SKM-1 treated with dmso at 0.1 percent for 144 hours (cell line): ENCODE data around the gene ACER3.
"Not testable (repeated sequence)": the region's sequence is repeated elsewhere in the genome, so short reads cannot be mapped to it uniquely, and the experiment has no call there.

Experiments
- DNase-seq: peaks from one replicate; lab custom pipeline; 2025; ENCODE audit not compliant: unreplicated experiment; lab: John Stamatoyannopoulos, UW

Gene ACER3

DNA sequence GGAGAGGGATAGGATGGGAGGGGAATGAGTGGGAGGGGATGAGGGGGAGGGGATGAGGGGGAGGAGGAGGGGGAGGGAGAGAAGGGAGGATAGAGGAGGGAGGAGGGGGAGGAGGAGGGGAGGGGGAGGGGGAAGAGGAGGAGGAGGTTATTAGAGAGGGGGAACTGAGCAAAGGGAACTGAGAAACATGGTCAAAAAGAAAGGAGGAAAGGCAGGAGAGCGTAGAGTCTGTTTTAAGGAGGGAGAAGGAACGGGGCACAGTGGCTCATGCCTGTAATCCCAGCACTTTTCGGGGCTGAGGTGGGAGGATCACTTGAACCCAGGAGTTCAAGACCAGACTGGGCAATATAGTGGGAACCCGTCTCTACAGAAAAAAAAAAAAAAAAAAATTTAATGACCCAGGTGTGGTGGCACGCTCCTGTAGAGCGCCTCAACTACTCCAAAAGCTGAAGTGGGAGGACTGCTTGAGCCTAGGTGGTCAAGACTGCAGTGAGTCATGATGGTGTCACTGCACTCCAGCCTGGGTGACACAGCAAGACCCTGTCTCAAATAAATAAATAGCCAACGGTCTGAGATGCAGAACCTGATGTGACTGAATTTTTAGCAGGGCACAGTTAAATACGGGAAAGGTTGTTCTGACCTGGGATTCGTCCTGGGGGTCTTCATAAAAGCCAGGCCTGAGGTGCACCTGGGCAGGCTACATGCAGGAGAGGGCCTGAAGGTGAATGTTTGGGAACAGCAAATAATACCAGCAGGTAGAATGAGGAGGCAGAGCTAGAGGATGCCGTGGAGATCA is 177.5 kb downstream of the ACER3 start:
- DNase-seq, result no peak

DNA sequence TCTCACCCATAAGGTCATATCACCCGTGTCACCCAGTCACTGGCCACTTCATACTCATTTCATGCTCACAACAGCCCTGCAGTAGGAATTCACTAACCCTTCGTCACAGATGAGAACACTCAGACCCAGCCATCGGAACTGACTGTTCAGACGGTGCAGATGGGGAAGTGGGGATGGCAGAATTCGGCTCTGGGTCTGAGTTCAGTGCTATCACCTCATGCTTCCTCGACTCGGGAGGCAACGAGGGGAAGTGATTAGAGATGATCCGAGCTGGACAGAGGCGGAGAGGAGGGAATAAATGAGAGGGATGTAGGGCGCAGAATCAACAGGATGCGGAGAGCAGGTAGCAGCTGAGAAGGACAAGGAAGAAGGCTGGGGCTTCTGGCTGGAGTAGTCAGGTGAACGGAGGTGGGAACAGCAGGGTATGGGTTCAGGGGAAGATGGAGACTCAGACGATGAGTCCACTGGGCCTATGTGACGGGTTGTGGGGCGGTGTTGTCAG is 178.2 kb downstream of the ACER3 start:
- DNase-seq, result no peak

DNA sequence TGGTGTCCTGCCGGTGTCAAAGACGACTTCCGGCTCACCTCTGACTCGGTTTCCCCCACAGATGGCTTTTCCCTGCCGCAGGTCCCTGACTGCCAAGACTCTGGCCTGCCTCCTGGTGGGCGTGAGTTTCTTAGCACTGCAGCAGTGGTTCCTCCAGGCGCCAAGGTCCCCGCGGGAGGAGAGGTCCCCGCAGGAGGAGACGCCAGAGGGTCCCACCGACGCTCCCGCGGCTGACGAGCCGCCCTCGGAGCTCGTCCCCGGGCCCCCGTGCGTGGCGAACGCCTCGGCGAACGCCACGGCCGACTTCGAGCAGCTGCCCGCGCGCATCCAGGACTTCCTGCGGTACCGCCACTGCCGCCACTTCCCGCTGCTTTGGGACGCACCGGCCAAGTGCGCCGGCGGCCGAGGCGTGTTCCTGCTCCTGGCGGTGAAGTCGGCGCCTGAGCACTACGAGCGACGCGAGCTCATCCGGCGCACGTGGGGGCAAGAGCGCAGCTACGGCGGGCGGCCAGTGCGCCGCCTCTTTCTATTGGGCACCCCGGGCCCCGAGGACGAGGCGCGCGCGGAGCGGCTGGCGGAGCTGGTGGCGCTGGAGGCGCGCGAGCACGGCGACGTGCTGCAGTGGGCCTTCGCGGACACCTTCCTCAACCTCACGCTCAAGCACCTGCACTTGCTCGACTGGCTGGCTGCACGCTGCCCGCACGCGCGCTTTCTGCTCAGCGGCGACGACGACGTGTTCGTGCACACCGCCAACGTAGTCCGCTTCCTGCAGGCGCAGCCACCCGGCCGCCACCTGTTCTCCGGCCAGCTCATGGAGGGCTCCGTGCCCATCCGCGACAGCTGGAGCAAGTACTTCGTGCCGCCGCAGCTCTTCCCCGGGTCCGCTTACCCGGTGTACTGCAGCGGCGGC is 179.0 kb downstream of the ACER3 start:
- peak; percentile 25 for DNase-seq

DNA sequence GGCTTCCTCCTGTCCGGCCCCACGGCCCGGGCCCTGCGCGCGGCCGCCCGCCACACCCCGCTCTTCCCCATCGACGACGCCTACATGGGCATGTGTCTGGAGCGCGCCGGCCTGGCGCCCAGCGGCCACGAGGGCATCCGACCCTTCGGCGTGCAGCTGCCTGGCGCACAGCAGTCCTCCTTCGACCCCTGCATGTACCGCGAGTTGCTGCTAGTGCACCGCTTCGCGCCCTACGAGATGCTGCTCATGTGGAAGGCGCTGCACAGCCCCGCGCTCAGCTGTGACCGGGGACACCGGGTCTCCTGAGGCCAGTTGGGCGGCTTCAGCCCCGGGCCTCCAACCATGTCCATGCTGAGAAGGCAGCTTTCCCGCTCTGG is 179.7 kb downstream of the ACER3 start:
- no peak for DNase-seq

DNA sequence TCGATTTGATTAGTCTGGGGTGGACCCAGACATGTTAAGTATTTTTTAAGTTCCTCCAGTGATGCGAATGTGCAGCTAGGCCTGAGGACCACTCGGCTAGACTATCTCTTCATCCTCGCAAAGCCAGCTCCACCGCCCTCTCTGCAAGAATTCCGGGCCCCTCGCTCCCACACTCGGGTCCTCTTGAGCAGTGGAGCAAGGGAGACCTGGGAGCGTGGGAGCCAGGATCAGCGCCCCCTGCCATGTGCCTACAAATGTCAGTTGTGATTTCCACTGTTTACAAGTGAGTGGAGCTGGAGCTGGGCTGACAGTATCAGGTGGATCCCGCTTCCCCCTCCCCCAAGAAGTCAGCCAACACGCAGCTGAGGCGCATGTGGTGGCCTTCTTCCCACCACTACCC is 180.2 kb downstream of the ACER3 start:
- no peak for DNase-seq

DNA sequence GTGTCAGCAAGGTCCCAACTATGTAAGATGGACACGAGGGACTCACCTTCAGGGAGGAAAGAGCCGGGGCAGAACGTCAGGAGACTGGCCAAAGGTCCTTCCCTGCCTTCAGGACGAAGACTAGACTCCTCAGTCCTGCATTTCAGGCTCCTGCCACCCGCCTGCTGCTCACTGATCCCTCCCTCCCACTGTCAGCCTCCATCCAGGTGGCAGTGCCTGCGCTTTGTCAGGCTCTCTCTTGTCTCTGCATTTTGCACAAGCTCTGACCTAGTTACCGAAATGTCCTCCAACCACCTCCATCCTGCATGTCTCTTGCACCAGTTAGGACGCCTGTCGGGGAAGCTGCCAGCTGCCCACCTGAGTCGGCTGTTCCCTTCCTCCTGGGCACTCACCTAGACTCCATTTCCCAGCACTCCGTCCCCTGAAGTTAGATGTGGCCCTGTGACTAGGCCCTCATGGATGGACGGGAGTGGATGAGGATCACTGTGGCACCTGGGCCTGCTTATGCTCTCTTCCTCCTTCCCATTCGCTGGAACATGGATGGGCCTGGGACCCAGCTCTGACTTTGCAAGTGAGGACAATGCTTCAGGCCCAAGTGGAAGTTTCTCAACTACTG is 181.5 kb downstream of the ACER3 start:
- no peak for DNase-seq

DNA sequence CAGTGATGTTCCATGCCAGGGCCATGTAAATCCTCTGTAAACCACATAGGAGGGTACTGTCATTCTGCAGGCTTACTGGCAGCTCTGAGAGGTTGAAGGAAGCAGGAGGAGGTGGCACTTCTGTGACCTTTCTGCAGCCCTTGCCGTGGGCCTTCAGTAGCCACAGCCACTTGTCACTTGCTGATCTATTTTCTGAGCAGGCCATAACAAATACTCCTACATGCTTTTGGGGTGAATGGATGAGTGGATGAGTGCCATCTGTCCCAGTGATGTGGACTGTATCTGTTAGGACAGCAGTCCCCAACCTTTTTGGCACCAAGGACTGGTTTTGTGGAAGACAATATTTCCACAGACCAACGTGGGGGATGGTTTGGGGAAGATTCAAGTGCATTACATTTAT is 183.6 kb downstream of the ACER3 start:
- DNase-seq, result no peak

DNA sequence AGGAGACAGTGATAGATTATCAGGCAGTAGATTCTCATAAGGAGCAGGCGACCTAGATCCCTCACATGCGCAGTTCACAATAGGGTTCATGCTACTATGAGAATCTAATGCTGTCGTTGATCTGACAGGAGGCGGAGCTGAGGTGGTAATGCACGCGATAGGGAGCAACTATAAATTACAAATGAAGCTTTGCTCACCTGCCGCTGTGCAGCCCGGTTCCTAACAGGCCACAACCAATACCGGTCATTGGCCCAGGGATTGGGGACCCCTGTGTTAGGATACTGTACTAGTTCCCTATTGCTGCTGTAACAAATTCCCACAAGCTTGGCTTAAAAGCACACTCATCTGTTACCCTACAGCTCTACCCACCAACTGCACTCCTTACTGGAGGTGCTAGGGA is 184.2 kb downstream of the ACER3 start:
- no peak for DNase-seq

DNA sequence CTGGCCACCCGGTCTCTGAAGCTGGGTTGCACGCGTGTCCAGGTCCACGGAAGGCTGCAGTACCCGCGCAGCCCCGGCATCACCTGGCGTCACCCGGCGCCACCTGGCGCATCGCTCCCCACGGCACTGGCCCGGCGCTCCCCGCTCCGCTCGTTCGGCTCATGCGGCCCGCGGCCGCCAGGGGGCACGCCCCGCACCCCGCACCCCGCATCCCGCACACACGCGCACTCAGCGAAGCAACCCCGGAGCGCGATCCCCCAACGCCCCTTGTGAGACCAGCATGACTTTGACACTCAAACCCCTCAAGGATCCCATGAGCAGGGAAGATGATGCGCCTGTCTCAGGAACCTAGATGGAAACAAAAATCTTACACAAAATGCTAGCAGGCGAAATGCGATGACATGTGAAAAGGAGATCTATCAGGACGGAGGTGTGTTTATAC is 185.4 kb downstream of the ACER3 start:
- no peak for DNase-seq

DNA sequence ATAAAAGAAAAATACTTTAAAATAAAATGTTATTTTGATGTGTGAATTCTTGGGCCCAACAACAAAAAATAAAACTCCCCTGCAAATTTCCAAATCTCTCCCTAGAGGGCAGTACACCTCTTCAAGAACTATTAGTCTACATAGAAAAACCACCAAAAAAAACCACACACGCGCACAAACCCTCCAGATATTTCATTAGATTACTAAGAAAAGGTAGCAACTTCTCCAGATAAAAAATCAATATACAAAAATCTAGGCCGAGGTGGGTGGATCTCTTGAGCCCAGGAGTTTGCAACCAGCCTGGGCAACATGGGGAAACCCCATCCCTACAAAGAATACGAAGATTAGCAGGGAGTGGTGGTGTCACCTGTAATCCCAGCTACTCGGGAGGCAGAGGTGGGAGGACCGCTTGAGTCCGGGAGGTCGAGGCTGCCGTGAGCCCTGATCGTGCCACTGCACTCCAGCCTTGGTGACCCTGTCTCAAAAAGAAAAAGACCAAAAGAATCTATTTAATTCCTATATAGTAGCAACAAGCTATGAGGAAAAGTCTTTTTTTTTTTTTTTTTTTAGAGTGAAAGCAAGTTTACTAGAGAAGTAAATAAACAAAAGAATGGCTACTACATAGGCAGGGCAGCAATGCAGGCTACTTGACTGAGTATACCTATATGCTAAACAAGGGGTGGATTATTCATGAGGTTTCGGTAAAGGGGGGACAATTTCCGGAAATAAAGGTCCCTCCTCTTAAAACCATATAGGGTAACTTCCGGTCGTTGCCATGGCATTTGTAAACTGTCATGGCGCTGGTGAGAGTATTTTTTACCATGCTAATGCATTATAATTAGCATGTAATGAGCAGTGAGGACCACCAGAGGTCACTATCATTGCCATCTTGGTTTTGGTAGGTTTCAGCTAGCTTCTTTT is 186.5 kb downstream of the ACER3 start:
- peak; percentile 84 for DNase-seq

DNA sequence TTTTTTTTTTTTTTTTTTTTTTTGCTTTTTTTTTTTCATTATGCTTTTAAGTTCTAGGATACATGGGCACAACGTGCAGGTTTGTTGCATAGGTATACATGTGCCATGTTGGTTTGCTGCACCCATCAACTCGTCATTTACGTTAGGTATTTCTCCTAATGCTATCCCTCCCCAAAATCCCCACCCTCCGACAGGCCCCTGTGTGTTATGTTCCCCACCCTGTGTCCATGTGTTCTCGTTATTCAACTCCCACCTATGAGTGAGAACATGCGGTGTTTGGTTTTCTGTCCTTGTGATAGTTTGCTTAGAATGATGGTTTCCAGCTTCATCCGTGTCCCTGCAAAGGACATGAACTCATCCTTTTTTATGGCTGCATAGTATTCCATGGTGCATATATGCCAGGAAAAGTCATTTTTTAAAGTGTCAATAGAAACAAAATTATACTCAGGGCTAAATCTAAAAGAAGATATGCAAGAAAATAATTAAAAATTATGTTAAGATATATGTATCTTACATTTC is 187.3 kb downstream of the ACER3 start:
- DNase-seq, result not testable (repeated sequence)

DNA sequence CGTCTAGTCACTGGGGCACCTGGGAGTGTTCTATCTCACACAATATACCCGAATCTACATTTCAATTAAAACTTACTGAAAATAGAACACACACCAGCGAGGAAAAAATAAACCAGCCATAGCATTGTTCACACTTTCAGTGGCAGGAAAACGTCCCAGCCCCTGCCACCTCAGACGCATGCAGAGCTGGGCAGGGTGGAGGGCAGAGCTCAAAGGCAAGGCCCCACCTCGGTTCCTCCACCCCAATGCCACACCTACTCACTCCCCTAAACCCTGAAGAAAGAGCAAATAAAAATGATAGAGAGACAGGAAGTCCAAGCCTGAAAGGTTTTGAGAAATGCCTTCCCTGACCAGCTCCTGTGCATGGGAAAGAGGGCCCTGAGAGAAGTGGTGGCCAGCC is 188.3 kb downstream of the ACER3 start:
- no peak for DNase-seq

DNA sequence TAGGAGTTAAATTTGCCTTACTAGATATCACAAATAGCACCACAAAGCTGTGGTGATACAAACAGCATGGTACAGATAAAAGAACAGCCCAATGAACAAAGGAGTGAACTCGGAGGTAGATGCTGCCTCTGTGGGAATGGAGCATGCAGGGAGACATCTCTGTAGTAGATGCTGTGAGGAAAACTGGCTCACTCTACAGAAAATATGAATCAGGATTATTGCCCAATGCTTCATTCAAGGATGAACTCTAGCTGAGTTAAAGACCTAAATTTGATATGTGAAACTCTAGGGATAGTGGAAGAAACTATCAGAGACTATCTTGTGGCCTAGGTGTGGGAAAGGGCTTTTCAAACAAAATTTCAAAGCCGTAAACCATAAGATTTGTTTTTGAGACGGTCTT is 190.8 kb downstream of the ACER3 start:
- no peak for DNase-seq

DNA sequence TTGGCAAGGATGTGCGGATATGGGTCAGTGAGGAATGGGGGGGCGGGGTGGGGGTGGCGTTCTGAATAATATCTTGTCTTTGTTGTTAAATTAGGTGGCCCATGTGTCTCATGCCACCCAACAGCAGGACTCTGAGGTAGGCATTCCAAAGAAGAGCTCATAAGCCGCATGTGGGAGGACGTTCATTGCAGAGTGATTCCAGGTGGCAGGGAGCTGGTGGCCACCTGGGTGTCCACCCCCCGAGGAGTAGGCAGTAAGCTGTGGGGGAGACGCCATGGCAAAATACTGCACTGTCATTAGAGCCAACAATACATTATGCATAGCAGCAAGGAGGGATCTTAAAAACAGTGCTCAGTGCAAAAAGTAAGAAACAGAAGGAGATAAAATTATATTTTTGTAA is 191.8 kb downstream of the ACER3 start:
- no peak for DNase-seq

DNA sequence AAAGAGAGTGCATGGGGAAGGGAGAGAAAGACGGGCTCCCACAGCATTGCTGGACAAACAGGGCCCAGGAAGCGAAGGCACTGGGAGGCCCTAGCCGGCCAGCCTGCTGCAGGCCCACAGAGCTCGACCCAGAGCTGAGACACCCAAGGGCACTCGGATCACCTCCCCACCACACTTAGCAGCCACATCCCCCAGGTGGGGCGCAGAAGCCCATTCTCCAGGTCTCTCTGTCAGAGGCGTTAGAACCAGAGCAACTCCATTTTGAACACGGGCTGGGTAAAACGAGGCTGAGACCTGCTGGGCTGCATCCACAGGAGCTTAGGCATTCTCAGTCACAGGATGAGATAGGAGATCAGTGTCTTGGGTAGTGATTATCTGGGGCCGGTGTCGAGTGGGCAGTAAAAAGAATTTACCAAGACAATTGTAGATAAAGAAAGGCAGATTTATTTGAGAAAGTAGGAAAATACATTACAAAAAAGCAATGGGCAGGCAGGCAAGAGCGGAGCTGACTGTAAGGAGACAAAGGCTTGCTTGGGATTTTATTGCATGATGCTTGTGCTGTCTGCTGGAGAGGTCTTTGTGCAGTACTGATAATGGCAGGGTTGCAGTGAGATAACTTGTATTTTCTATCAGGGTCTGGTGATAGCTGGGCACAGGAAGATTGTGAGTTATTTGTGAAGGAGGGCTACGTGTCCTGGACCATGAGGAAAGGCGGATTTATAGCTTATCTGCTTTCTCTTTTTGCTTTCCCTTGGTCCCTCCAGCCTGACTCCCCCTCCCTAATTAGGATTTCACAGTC is 192.7 kb downstream of the ACER3 start:
- no peak for DNase-seq

DNA sequence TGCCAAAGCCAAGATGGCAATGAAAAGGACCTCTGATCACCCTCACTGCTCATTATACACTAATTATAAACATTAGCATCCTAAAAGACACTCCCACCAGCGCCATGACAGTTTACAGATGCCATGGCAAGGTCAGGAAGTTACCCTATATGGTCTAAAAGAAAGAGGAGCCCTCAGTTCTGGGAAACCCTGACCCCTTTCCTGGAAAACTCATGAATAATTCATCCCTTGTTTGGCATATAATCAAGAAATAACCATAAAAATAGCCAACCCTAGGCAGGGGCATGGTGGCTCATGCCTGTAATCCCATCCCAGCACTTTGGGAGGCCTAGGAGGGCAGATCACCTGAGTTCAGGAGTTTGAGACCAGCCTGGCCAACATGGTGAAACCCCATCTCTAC is 193.4 kb downstream of the ACER3 start:
- no peak for DNase-seq

DNA sequence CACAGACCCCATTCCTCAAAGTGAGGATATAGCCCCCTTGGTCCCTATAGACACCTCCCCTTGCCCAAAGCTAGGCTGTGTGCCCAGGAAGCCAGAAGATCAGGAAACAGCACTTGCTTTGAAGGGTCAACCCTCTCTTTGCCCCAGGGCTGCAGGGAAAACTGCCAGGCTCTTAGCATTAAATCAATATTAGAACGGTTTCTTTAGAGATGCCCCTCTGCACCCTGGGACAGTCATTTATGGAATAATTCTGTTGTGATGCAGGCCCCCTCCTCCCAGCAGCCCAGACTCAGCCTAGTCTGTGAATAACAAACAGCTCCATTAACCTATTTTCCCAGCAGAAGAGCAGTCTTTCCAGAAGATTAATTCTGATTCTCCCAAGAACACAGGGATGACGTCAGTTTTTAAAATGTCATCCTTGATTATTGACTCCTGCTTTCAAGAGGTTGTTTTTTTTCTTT is 194.4 kb downstream of the ACER3 start:
- no peak for DNase-seq

DNA sequence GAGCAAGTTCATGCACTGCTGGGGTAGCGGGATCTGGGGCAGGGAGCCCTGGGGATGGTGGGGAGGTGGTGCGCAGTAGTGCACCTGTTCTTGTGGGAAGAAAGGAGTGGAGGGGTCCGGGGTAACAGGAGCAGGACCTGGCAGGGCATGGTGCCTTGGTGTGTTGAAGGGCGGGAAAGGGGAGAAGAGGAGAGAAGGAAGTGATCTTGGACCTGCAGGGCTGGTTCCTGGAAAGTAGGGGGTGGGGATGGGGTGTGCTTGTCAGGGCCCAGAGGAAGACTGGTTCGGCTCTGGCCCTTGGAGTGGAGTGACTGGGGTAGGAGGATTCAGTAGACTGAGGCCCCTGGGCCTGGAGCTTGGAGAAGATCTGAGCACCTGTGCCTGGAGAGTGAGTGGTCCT is 195.2 kb downstream of the ACER3 start:
- no peak for DNase-seq

DNA sequence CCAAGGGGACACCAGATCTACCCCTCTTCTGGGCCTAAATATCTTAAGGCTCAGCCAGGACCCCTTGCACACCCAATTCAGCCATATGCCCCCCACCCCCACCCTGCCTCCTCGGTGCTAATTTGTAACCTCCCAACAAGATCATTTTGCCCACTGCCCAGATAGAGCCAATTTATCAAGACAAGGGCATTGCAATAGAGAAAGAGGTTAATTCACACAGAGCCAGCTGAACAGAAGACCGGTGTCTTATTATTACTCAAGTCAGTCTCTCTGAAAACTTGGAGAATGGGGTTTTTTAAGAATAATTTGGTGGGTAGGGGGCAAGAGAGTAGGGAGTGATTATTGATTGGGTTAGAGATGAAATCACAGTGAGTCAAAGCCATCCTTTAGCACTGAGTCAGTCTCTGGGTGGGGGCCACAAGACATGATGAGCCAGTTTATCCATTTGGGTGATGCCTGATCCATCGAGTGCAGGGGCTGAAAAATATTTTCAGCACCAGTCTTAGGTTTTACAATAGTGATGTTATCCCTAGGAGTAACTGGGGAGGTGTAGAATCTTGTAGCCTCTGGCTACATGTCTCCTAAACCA is 196.2 kb downstream of the ACER3 start:
- DNase-seq, result no peak
